ACC112 (cell line): ENCODE results near the gene NTM.

Experiments
- H2AFZ ChIP-seq: fragments of 200-600 bp; sonication (generic); one replicate; pipeline ENCODE4 v1.6.0; 2017; ENCODE audit warnings: antibody characterized with exemption, low read length; ENCODE audit not compliant: unreplicated experiment
- H3K27ac ChIP-seq: fragments of 200-600 bp; sonication (generic); 2 replicates; pipeline ENCODE4 v1.5.1; 2014; ENCODE audit warnings: low read depth, mild to moderate bottlenecking, antibody characterized with exemption, low read length, moderate library complexity
- H3K27me3 ChIP-seq: fragments of 200-600 bp; sonication (generic); 2 replicates; pipeline ENCODE4 v1.6.1; 2014; ENCODE audit warnings: mild to moderate bottlenecking, antibody characterized with exemption, low read length, moderate library complexity, mixed read lengths; ENCODE audit not compliant: insufficient read depth
- H3K36me3 ChIP-seq: fragments of 200-600 bp; sonication (generic); 2 replicates; pipeline ENCODE4 v1.6.1; 2016; ENCODE audit warnings: mild to moderate bottlenecking, antibody characterized with exemption, low read length, moderate library complexity, mixed read lengths; ENCODE audit not compliant: insufficient read depth
- H3K4me1 ChIP-seq: fragments of 200-600 bp; sonication (generic); one replicate; pipeline ENCODE4 v1.6.1; 2016; ENCODE audit warnings: low read length, mixed read lengths; ENCODE audit not compliant: insufficient read depth, unreplicated experiment, control insufficient read depth
- H3K4me3 ChIP-seq: fragments of 200-600 bp; sonication (generic); 2 replicates; pipeline ENCODE4 v1.5.1; 2014; ENCODE audit warnings: mild to moderate bottlenecking, low read depth, low read length
- H3K79me2 ChIP-seq: fragments of 200-600 bp; sonication (generic); one replicate; pipeline ENCODE4 v1.6.0; 2016; ENCODE audit warnings: low read length; ENCODE audit not compliant: control insufficient read depth, unreplicated experiment, insufficient read depth

The NTM gene

GRCh38 chr11:132139181-132139580 is 768.8 kb downstream of the NTM start:
- no peak overlapping the region for H3K27ac ChIP-seq
- H3K27me3 ChIP-seq, result no peaks in the 10 kb centered on the region
- H3K36me3 ChIP-seq, result no peaks in the 10 kb centered on the region
- H3K79me2 ChIP-seq, result no peaks in the 10 kb centered on the region
- no peaks in the 10 kb centered on the region for H3K4me1 ChIP-seq
- H2AFZ ChIP-seq, result no peak overlapping the region
- H3K4me3 ChIP-seq, result no peak overlapping the region

DNA sequence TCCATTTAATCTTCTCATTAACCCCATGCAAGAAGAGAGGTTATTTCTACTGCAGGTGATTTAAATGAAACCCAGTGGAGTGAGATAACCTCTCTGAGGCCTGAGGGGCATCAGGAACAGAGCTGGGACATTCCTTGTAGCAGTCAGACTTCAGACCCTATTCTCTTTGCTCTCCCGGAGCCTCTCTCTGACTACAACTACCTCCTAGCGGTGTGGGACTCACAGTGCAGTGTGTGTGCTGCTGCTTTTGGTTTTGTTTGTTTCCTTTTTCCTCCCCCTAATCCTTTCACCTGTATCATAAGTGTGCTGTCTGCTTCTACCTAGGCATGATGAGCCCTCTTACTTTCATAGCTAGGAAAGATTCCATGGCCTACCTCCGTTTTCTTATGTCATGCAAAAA is 769.6 kb downstream of the NTM start:
- H3K36me3 ChIP-seq, result no peaks in the 10 kb centered on the region
- H3K4me1 ChIP-seq, result no peaks in the 10 kb centered on the region
- no peak overlapping the region for H3K27ac ChIP-seq
- H3K4me3 ChIP-seq, result no peak overlapping the region
- H3K27me3 ChIP-seq, result no peaks in the 10 kb centered on the region
- no peaks in the 10 kb centered on the region for H3K79me2 ChIP-seq
- no peak overlapping the region for H2AFZ ChIP-seq

DNA sequence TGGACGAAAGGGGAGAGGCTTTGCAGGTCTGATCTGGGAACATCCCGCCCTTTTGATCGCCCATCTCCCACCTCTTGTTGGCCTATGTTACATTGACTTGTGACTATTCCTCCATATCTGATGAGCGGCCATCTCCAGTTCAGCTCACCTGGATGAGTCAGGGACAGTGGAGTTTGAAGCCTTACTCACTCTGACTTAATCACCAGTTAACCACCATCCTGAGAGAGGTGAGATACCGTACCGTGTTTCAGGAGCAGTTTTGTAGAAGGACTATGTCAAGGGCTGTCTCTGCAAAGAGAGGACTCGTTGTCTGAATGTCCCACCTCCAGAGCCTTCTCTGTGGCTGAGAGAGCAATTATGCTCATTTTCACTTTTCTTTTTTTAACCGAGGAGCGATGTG is 771.7 kb downstream of the NTM start:
- Histone ChIP-seq H3K4me3 (no peak overlapping the region), H3K27ac (no peak overlapping the region), H3K27me3 (no peaks in the 10 kb centered on the region), H3K36me3 (no peaks in the 10 kb centered on the region), H3K79me2 (no peaks in the 10 kb centered on the region), H3K4me1 (no peaks in the 10 kb centered on the region), H2AFZ (no peak overlapping the region)

GRCh38 chr11:132142554-132142953 is 772.1 kb downstream of the NTM start:
- Histone ChIP-seq H3K4me3 (no peak overlapping the region), H3K79me2 (no peaks in the 10 kb centered on the region), H3K4me1 (no peaks in the 10 kb centered on the region), H3K36me3 (no peaks in the 10 kb centered on the region), H2AFZ (no peak overlapping the region), H3K27ac (no peak overlapping the region), H3K27me3 (no peaks in the 10 kb centered on the region)

- no peaks in the 10 kb centered on the region for H3K79me2 ChIP-seq
- H3K27me3 ChIP-seq, result no peaks in the 10 kb centered on the region
- H3K36me3 ChIP-seq, result no peaks in the 10 kb centered on the region
- H2AFZ ChIP-seq, result no peak overlapping the region
- H3K4me1 ChIP-seq, result no peaks in the 10 kb centered on the region
- no peak overlapping the region for H3K4me3 ChIP-seq
- no peak overlapping the region for H3K27ac ChIP-seq
Measured at GRCh38 chr11:132147464-132147863, 777.0 kb downstream of the NTM start.

DNA sequence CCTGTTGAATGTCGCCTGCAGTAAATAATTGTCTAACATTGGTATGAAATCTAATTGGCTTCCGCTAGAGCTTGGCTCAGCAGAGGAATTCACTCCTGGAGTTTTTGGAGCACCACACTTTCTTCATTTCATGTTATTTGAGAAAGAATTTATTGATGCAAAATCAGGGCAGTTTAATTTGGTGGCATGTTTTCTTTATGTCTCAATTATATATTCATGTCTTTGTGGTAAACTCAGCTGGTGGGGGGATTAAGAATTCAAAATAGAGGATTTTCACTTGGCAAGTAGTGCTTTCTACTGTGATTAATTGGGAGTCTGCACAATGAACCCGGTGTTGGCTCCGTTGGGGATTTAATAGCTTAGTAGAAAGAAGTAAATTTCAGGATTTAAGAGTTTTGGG is 784.4 kb downstream of the NTM start:
- Histone ChIP-seq H3K4me3 (no peak overlapping the region), H2AFZ (no peak overlapping the region), H3K36me3 (no peaks in the 10 kb centered on the region), H3K27me3 (no peaks in the 10 kb centered on the region), H3K27ac (no peak overlapping the region), H3K79me2 (no peaks in the 10 kb centered on the region), H3K4me1 (no peaks in the 10 kb centered on the region)

DNA sequence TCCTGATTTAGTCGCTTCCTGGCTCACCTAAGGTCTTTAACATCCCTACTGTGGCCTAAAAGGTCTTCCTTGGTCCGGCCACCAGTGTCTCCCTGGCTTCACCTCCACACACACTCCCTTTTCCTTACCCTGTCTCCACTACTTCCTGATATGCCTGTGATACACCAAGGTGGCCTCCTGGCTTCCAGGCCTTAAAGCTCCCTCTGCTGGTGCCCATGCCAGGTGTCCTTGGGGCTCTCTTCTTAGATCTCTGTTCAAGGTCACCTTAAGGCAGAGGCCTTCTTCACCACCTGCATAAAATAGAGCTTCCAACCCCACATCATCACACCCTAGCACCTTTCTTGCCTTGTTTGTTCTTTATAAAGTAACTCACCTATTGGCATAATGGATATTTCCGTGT is 787.7 kb downstream of the NTM start:
- Histone ChIP-seq H3K27me3 (no peaks in the 10 kb centered on the region), H3K27ac (no peak overlapping the region), H3K36me3 (no peaks in the 10 kb centered on the region), H3K79me2 (no peaks in the 10 kb centered on the region), H3K4me3 (no peak overlapping the region), H2AFZ (no peak overlapping the region), H3K4me1 (no peaks in the 10 kb centered on the region)

DNA sequence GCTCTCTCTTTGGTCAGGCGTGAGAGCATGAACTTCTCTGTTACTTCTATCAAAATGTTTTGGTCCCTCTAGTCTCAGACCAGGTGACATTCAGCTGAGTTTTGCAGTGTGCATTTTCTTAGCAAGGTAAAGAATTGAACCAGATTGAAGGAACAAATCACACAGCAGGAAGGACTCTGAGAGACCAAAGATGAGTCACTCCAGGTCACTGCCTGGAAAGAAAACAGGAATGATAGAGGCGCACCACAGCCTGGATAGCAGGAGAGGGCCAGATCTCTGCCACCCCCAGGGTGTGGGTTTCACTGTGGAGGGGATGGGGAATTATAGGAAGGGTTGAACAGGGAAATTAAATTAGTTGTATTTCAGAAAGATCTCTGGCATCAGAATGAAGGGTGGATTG is 788.3 kb downstream of the NTM start:
- Histone ChIP-seq H2AFZ (no peak overlapping the region), H3K27me3 (no peaks in the 10 kb centered on the region), H3K79me2 (no peaks in the 10 kb centered on the region), H3K27ac (no peak overlapping the region), H3K36me3 (no peaks in the 10 kb centered on the region), H3K4me1 (no peaks in the 10 kb centered on the region), H3K4me3 (no peak overlapping the region)

DNA sequence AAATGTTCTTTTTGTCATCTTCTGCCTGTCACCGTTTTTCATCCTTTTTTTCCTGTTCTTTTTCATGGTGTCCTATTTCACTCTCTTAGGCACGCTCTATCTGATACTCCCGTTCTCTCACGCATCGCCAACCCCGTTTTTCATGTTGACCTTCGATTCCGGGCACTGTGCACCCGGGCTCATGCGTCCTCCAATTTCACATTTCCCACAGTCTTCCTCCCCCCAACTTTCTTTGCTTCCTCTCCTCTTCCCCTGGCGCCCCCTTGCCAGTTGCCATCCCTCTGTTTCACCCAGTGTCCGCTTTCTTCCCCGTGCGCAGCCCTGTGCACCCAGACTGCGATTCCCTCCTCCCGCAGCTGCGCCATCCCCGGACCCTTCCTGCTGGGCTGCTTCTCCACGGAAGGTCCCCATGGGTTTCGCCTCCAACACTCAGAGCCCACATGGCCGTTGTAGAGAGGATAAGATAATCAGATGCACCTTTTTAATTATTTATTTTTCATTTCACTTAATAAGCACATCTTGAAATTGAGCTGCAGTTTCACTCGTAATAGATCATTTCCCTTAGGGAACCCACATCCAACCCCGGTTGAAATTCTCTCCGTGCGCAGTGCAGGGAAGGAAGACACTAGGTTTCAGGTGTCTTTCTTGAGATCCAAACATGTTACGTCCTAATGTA is 791.1 kb downstream of the NTM start:
- H3K27ac ChIP-seq, result no peak overlapping the region
- no peaks in the 10 kb centered on the region for H3K79me2 ChIP-seq
- H3K27me3 ChIP-seq, result no peaks in the 10 kb centered on the region
- no peaks in the 10 kb centered on the region for H3K36me3 ChIP-seq
- H2AFZ ChIP-seq, result no peak overlapping the region
- no peaks in the 10 kb centered on the region for H3K4me1 ChIP-seq
- no peak overlapping the region for H3K4me3 ChIP-seq

DNA sequence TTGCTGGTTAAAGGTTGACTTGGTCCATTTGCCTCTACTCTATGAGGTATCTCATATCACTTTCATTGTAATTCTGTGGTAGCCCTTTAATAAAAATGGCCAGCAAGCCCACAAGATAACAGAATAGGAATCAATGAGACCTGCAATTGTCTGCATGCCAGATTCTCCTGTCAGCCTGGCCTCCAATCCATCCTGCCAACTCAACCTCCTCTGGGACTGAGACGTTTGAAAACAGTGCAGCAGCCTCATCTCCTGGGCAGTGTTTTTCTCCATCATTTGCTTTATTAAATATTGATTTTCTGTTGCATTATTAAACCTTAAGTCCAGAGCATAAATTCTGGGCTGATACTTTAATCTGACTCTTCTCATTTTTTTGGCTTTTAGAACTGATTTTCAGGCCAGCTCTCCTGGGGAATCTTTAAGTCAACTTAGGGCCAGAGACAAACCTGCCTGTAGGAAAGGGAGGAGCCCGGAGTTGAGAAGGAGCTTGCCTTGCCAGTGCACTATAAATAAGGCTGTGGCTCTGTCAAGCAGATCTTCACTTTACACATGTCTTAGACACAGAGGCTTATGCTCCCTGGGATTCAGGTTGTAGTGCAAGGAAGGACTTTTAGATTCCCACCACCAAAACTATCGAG is 798.0 kb downstream of the NTM start:
- no peak overlapping the region for H3K27ac ChIP-seq
- H2AFZ ChIP-seq, result no peak overlapping the region
- no peak overlapping the region for H3K4me3 ChIP-seq
- H3K27me3 ChIP-seq, result no peaks in the 10 kb centered on the region
- no peaks in the 10 kb centered on the region for H3K4me1 ChIP-seq
- no peaks in the 10 kb centered on the region for H3K79me2 ChIP-seq
- H3K36me3 ChIP-seq, result no peaks in the 10 kb centered on the region

GRCh38 chr11:132171031-132171430 is 800.6 kb downstream of the NTM start:
- Histone ChIP-seq H3K79me2 (no peaks in the 10 kb centered on the region), H3K27me3 (no peaks in the 10 kb centered on the region), H3K36me3 (no peaks in the 10 kb centered on the region), H3K4me3 (no peak overlapping the region), H3K4me1 (no peaks in the 10 kb centered on the region), H3K27ac (no peak overlapping the region), H2AFZ (no peak overlapping the region)
